ENCODE results near the gene MMS22L. TPM values are rescaled to one million over a fixed set of nuclear protein-coding genes. Genes with fewer than 3 reads are reported as not detected.

The MMS22L gene
- total and polyA plus RNA-seq, 3 donors from 2014 or later = 17.1 to 23.7 (median 21.6) TPM

GRCh38 chr6:97133067-97133466 lies 149.9 kb downstream of the MMS22L start:
- WGBS, 2 donors = 64 to 65% methylated on average over 1 of the region's 1 CpG
- no peaks in the 10 kb centered on the region for H3K4me1 ChIP-seq
- no peak for DNase-seq
- intact Hi-C loops (cut with DNase I; ENCODE audit: low total_unique reads) = no loop called here
- no peak overlapping the region for H3K4me3 ChIP-seq
- H3K27ac ChIP-seq = no peak overlapping the region
- no peaks in the 10 kb centered on the region for H3K27me3 ChIP-seq
- H3K9me3 ChIP-seq = no peaks in the 10 kb centered on the region
- TF ChIP-seq POLR2A (IDR thresholded peaks at IDR 0.05) = no peak
- TF ChIP-seq, protein P1, sequence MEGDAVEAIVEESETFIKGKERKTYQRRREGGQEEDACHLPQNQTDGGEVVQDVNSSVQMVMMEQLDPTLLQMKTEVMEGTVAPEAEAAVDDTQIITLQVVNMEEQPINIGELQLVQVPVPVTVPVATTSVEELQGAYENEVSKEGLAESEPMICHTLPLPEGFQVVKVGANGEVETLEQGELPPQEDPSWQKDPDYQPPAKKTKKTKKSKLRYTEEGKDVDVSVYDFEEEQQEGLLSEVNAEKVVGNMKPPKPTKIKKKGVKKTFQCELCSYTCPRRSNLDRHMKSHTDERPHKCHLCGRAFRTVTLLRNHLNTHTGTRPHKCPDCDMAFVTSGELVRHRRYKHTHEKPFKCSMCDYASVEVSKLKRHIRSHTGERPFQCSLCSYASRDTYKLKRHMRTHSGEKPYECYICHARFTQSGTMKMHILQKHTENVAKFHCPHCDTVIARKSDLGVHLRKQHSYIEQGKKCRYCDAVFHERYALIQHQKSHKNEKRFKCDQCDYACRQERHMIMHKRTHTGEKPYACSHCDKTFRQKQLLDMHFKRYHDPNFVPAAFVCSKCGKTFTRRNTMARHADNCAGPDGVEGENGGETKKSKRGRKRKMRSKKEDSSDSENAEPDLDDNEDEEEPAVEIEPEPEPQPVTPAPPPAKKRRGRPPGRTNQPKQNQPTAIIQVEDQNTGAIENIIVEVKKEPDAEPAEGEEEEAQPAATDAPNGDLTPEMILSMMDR (IDR thresholded peaks at IDR 0.05) = no peak
- no peaks in the 10 kb centered on the region for H3K36me3 ChIP-seq (ENCODE audit: low read depth, missing control alignments)

DNA sequence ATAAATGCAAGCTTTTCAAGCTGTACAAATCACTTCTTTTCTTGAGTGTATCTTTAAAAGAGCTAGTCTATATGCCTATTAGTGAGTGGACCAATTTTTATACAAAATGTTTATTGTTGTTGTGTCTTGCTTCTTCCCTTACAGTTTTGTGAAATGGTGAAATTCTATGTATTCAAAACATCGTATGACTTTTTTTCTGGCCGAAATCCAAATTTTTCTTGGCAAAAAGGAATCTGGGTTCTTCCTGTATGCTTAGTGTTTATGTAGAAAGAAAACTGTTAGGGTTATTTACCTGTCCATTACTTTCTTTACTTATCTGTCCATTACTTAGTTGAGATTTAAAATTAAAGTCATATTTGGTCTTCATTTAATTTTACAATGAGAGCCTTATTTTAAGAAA lies 153.9 kb downstream of the MMS22L start:
- WGBS, 2 donors = 63 to 66% methylated on average over 2 of the region's 2 CpGs
- Histone ChIP-seq H3K27me3 (no peaks in the 10 kb centered on the region), H3K4me3 (no peak overlapping the region), H3K27ac (no peak overlapping the region), H3K9me3 (no peaks in the 10 kb centered on the region), H3K4me1 (no peaks in the 10 kb centered on the region), H3K36me3 (ENCODE audit: low read depth, missing control alignments) (no peaks in the 10 kb centered on the region)
- no peak for DNase-seq
- intact Hi-C loops (cut with DNase I; ENCODE audit: low total_unique reads) = no loop called here
- no peak for TF ChIP-seq POLR2A (IDR thresholded peaks at IDR 0.05)

- Histone ChIP-seq H3K4me3 (no peak overlapping the region), H3K4me1 (no peaks in the 10 kb centered on the region), H3K9me3 (no peaks in the 10 kb centered on the region), H3K36me3 (ENCODE audit: low read depth, missing control alignments) (no peaks in the 10 kb centered on the region), H3K27me3 (no peaks in the 10 kb centered on the region), H3K27ac (no peak overlapping the region)
- 69 to 94% methylated on average over 4 of the region's 4 CpGs for WGBS, 2 donors
- TF ChIP-seq, protein P1 (IDR thresholded peaks at IDR 0.05) = no peak
- TF ChIP-seq POLR2A (IDR thresholded peaks at IDR 0.05) = no peak
- no peak for DNase-seq
- intact Hi-C loops (cut with DNase I; ENCODE audit: low total_unique reads) = no loop called here
Measured at GRCh38 chr6:97128507-97128906, 154.5 kb downstream of the MMS22L start.

GRCh38 chr6:97123652-97124051 lies 159.4 kb downstream of the MMS22L start:
- Histone ChIP-seq H3K4me3 (no peak overlapping the region), H3K9me3 (no peaks in the 10 kb centered on the region), H3K4me1 (no peaks in the 10 kb centered on the region), H3K27ac (no peak overlapping the region), H3K27me3 (no peaks in the 10 kb centered on the region), H3K36me3 (ENCODE audit: low read depth, missing control alignments) (no peaks in the 10 kb centered on the region)
- intact Hi-C loops (cut with DNase I; ENCODE audit: low total_unique reads) = no loop called here
- no peak for DNase-seq
- TF ChIP-seq, protein P1 (IDR thresholded peaks at IDR 0.05) = no peak
- TF ChIP-seq POLR2A (IDR thresholded peaks at IDR 0.05) = no peak
- 69 to 81% methylated on average over 3 of the region's 3 CpGs for WGBS, 2 donors

- Histone ChIP-seq H3K4me3 (no peak overlapping the region), H3K9me3 (no peaks in the 10 kb centered on the region), H3K27me3 (no peaks in the 10 kb centered on the region), H3K27ac (no peak overlapping the region), H3K4me1 (no peaks in the 10 kb centered on the region), H3K36me3 (ENCODE audit: low read depth, missing control alignments) (no peaks in the 10 kb centered on the region)
- TF ChIP-seq, protein P1 (IDR thresholded peaks at IDR 0.05) = no peak
- no peak for TF ChIP-seq POLR2A (IDR thresholded peaks at IDR 0.05)
- intact Hi-C loops (cut with DNase I; ENCODE audit: low total_unique reads) = no loop called here
- 77 to 85% methylated on average over 3 of the region's 3 CpGs for WGBS, 2 donors
- DNase-seq = no peak
Measured at GRCh38 chr6:97123112-97123511, 159.9 kb downstream of the MMS22L start.
